ENCODE data around the gene RIBC2. TPM values are rescaled to one million over a fixed set of nuclear protein-coding genes. Genes with fewer than 3 reads are reported as not detected.
A peak's percentile ranks its signal among the peaks of the same experiment; 100 is the strongest.
"Not testable (repeated sequence)": the region's sequence is repeated elsewhere in the genome, so short reads cannot be mapped to it uniquely, and the experiment has no call there.

Gene RIBC2, protein sequence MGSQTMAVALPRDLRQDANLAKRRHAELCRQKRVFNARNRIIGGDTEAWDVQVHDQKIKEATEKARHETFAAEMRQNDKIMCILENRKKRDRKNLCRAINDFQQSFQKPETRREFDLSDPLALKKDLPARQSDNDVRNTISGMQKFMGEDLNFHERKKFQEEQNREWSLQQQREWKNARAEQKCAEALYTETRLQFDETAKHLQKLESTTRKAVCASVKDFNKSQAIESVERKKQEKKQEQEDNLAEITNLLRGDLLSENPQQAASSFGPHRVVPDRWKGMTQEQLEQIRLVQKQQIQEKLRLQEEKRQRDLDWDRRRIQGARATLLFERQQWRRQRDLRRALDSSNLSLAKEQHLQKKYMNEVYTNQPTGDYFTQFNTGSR
- polyA plus RNA-seq (2013, experiment 1 of 2; ENCODE audit: insufficient read length) = 2.3 TPM
- polyA plus RNA-seq (2013, experiment 2 of 2; ENCODE audit: insufficient read length) = not detected

DNA sequence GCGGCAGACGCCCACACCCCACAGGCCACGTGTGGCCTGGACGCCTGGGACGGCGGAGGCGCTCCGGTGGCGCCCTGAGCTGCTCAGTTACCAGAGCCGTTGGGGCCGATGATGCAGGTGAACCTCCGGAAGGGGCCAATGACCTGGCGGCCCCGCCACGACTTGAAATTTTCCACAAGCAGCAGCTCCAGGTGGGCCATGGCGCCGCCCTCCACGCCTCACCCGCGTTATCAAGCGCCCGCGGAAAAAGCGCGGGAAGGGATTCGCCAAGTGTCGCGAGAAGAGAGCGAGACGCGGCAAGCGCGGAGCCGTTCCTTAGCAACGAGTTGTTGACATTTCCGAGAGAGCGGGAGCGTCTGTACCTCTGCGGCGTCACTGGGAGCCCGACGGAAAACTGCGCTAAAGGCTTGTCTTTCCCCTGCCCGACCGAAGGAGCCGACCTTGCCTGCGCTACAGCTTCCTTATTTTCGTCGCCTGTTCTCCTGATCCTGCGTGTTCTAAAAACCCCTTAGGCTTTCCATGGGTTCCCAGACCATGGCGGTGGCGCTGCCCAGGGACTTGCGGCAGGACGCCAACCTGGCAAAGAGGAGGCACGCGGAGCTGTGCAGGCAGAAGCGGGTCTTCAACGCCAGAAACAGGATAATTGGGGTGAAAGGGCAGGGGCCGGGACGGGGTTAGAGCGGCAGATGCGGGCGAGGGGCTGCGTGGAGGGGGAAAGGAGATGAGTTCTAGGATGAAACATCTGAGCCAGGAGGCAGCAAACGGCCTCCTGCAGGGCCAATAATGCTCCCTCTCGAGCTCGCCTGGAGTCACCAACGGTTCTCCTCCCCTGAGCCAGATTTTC, at the start of gene RIBC2, which contains the start of gene SMC1B:
TSS of gene RIBC2 (plus strand) at position 326 of the 844 bp plus-strand sequence. CDS start at position 520, 194 bp downstream.
TSS of gene SMC1B (minus strand) at position 232 of the 844 bp plus-strand sequence. CDS start at position 200, 32 bp downstream.
- peak; percentile 86 for DNase-seq

DNA sequence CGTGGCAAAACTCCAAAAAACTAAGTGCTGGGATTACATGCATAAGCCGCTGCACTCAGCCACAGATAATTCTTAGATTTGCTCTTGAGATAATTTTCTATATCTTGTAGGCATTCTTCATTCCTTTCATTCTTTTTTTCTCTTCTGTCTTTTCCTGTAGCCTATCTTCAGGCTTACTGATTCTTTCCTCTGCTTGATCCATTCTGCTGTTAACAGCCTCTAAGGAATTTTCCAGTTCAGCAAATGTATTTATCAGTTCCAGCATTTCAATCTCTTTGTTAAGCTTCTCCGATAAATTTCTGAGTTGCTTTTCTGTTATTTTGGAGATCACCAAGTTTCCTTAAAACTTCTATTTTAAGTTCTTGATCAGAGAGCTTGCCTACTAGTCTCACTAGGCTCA, 46.8 kb upstream of the RIBC2 start:
- no peak for DNase-seq

DNA sequence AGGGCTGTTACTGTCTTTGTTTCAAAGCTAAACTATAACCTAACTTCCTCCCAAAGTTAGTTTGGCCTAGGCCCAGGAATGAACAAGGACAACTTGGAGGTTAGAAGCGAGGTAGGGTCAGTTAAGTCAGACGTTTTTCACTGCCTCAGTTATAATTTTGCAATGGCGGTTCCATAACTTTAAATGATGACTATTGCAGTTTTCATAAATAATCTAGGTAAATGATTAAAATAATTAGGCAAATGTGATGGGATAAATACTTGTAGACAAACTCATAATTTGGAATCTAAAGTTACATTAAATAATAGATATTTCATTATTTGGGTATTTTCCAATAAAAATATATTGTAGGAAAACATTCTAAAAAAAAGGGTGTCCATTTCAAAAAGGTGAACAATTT, 39.9 kb upstream of the RIBC2 start:
- DNase-seq = not testable (repeated sequence)

DNA sequence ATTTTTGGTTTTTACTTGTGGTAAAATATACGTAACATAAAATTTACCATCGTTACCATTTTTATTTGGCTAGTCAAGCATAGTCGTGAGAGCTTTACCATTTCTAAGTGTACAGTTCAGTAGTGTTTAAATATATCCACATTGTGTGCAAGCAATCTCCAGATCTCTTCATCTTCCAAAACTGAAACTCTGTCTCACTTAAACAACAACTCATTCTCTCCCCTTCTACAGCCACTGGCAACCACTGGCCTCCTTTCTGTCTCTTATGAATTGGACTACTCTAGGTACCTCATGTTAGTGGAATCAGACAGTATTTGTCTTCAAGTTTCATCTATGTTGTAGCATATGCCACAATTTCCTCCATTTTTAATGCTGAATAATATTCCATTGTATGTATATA, 37.5 kb upstream of the RIBC2 start:
- DNase-seq = no peak

DNA sequence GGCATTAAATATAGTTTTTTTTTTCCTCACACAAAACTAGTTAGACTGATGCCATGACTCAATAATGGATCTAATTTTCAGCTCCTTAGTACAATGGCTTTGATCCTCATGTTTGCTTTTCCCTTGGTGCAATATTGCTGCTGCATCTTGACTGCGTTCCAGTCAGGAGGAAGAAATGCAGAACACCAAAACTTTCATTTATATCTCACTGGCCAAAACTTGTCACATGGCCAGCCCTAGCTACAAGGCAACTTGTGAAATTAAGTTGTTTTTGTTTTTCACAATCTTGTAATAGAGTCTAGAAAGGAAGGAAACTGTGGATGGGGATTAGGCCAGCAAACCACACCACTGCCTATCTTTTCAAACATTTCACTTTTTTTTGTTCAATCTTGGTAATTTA, 36.8 kb upstream of the RIBC2 start:
- no peak for DNase-seq

DNA sequence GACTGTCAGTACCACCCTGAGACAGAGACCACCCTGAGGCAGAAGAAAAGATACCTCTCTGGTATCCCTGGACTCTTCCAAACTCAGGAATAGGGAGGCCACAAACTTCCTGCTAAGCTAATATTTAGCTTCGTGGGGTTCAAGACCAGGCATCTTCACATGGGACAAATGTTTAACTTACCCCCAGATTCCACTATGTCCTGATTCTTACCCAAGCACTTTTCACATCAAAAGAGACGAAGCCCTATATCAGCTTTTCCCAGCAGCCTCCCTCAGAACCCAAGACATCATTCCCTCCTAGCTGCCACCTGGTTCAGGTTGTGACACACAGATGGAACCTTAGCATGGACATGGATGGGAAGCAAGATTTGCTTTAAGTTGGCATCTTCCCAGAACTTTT, 32.1 kb upstream of the RIBC2 start:
- DNase-seq = no peak

DNA sequence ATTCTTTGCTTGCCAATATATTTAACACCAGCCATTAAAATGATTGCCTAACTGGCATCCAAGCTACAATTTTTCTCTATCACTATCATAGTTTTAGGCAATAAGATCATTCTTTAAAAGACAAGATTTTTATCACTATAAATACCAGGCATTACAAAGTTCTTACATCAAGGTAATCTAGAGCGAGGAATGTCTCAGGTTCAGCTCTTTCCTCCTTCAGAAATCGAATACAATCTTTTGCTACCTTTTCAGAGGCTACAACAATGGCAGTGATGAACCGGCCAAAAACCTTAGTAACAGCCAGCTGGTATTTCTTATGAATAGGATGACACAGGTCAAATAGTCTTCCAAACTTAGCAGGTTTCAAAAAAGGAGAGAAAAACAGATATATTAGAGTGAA, 23.9 kb upstream of the RIBC2 start:
- no peak for DNase-seq

DNA sequence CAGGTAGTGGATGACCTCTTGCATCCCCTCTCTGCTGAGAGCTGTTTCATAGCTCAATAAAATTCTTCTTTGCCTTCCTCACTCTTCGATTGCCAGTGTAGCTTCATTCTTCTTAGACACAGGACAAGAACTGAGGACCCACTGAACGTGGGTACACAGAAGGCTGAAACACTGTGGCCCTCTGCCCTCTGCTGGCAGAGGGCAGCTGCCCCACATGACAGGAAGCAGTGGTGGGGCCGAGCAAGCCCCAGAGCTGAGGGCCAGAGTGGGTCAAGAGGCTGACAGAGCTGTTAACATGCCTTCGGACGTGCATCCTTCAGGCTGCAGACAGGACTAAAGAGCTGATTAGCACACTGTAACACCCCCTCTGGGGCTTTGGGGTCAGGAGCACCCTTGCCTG, 15.7 kb upstream of the RIBC2 start:
- no peak for DNase-seq

DNA sequence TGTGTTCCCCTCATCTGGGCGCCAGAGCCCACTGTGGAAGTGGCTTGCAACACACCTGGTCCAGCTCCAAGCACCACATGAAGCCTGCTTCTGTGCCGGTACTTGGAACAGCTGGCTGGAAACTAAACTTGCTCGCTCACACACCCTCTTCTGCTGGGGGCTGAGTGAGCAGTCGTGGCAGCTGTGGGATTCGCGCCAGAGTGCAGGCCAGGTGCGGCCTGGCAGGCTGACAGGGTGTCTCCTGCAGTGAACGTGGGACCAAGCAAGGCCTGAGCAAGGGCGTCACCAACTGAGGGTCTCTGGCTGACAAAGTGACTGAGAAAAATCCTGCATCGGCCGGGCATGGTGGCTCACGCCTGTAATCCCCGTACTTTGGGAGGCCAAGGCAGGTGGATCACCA, 15.3 kb upstream of the RIBC2 start:
- DNase-seq = no peak

DNA sequence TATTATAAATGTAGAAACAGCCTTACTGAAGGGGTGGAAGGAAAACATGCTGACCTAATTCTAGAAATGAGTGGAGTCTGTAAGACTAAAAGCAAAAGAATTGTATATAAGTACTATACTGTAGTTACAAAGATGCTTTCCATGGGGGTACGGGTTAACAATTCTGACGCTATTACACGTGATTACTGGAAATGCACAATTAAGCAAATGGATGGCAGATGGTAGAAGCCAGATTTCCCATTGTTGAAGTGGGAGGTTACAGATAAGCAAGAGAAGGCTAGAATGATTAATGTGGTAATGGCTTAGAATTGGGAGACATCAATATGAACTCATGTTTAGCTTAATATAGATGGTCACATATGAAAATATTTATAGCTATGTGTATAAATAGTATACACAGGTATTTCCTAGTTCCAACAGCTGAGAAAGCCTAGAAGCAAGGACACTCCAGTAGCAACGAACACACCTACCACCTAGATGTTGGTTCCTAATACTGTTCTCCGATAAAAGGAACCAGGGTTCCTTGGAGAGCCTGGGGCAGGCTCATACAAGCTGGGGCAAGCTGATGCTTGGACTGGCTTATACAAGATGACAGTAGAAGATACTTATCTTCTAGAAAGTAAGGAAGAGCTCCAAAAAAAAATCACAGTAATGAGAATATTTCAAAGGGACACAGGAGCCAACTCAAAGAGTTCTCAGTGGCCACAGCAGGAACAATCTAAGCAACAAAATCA, 13.6 kb upstream of the RIBC2 start:
- no peak for DNase-seq

DNA sequence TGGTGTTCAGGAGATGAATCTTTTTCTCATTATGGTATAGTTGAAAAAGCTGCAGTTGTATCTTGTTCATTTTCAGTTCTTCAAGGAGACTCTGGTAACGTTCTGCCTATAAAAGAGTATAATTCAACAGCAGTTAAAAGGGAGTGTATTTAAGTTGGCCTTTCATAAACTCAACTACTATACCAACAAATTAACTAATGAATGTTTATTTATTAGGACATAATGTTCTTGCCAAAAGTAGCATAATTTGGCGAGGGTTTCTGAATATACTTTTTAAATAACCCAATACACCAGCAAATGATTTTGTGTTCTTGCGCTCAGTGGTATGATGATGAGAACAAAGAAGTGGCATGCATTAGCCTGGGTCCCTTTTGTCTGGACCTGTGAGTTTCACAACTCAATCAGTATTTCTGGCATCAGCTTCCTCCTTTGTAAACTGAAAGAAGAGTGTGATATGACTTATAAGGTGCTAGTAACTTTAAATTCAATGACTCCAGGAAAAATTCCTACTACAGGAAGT, 11.0 kb upstream of the RIBC2 start:
- DNase-seq = no peak

DNA sequence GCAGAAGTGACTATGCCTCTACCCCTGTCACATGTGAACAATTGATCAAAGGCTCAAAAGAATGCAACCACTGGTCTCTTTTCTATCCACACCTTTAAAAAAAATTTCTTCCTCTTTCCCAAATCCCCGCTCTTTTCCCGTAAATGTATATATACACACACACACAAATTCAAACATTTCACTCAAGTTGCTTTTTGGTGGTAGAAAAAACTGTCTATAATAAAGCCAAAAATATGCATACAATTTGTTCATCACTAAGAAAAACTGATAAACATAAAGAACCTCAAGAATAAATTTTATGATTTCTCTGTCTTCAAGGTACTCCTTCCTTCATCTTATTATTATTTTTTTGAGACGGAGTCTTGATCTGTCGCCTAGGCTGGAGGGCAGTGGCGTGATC, 5.7 kb upstream of the RIBC2 start:
- DNase-seq = no peak

DNA sequence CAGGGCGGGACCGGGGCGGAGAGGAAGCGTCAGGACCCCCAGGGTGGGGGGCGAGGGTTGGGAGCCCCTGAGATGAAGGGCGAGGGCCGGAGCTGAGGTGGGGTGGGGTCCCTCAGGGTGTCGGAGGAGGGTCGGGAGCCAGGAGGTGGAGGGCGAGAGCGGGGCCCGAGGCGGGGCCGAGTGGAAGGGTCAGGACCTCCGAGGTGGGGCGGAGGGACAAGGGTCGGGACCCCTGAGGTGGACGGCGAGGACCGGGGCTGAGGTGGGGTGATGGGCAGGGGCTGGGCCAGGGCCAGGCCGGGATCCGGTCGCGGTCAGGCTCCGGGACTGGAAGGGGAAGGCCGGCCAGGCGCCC, 503 bp upstream of the RIBC2 start:
- DNase-seq = no peak

DNA sequence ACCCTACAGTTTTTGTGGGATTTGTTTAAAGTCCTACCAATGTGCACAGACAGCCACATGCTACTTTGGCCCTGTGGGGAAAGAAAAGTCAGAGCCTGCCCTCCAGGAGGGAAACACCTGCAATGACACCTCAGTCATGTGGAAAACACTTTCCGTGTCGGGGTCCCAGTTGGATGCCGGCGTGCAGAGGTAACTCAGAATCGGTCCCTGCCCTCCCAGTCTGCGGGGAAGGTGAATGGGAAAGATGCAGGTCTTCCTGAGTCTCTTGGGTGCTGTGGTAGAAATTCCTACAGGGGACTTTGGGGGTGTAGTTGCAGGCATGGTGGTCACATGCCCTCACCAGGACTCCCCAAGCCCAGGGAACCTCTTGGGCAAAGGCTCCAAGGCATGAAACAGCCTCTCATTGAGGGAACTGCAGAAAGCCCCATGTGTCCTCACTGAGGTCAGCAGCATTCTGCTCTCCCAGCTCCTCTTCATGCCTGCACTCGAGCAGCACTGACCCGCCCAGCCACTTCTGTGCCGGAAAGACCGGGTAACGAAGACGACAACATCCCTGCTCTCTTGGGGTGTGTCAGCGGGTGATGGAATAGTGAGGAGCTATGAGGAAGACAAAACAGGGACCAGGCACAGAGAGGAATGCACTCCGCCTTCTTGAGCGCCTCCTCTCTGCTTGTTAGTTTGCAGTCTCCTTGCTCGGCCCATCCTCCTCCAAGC, 4.7 kb downstream of the RIBC2 start:
- no peak for DNase-seq

DNA sequence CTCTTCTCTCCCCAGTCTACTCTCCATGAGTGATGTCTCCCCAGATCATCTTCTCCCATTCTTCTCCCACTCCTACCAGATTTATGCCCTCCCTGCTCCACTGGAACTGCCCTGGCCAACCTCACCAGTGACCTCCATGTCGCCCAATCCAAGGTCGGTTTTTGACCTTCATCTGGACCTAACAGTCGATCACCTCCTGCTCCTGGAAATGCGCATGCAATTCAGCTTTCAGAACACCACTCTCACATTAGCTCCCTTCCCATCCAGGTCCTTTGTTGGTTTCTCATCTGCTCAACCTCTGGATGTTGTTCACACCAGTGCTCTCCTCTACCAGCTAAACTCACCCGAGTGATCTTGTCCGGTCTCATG, 5.3 kb downstream of the RIBC2 start:
- DNase-seq = no peak

DNA sequence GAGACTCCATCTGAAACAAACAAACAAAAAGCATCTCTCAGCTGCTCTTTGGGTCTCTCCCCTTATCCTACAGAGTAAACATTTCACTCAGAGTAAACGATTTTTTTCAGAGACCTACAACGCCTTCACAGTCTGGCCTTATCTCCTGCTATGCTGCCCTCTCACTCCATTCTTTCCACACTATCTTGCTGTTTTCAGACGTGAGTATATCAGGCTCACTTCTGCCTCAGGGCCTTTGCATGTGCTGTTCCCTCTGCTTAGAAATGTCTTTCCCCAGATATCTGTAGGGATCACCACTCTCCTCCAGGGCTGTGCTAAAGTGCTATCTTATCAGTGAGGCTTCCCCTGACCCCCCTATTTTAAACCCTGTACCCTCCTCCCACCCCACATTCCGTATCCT, 6.5 kb downstream of the RIBC2 start:
- no peak for DNase-seq

DNA sequence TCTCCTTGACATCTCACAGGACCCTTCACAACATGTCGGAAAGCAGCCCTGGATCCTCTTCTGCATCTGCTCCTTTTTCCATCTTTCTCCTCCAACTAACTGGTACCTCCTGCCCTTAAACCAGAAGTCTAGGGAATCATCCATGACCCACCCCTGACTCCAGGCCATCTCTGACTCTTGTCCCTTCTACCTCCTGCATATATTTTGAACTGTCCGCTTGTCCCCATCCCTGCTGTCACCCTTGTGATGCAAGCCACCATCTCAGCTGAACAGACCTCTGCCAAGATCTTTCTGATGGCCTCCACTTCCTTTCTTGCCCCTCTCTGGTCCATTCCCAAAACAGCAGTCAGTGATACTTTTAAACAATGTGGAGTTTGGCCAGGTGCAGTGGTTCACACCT, 7.0 kb downstream of the RIBC2 start:
- DNase-seq = no peak

DNA sequence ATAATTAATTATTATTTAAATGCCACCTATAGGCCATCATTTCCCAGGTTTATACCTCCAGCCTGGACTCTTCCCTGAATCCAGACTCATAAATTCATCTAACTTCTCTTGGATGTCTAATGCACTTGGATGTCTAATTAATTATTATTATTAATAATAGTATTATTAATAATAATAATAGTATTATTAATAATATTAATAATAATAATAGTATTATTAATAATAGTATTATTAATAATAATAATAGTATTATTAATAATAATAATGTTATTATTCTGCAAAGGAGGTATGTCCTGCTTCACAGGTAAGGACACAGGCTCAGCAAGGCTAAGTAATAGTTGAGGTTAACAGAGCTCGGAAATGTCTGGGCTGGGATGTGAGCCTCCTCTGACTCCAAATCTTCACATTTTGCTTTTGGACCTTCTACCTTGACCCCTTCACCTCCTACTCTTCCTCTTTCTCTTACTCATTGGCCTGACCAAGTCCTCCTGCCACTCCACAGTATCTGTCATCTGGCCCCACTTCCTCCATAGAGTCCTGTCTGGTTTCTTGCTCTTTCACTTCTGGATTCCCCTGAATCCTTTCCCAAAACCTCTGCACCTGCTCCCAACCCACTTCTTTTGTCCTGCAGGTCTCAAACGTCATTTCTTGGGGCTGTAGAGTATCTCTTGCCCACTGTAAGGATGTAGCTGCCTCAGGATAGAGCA, 8.0 kb downstream of the RIBC2 start:
- no peak for DNase-seq

DNA sequence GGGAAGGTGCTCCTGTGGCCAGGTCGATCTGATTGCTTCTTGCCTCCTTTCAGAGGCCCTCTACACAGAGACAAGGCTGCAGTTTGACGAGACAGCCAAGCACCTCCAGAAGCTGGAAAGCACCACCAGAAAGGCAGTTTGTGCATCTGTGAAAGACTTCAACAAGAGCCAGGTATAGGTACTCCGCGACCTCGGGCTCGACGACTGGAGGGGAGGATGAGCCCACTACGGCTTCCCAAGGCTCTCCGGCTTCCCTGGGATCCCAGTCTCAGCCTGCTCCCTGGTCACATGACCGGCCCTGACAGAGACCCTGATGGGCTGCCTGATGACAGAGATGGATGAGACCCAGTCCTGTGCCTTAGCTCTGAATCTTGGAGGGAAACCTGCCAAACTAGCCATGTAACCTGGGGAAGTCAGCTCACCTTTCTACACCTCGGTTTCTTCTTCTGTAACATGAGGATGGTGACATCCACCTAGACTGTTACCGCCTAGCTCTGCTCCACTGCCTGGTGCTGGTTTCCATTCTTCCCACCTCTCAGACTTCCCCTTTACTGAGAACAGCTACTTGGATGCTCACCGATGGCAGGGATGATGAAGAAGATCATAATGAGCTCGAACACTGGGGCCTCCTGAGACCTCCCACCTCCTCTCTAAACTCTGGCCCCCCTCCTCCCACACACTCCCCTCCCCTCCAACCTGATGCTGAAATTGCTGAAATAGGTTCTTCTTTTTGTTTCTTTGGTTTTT, 8.9 kb downstream of the RIBC2 start:
- no peak for DNase-seq

DNA sequence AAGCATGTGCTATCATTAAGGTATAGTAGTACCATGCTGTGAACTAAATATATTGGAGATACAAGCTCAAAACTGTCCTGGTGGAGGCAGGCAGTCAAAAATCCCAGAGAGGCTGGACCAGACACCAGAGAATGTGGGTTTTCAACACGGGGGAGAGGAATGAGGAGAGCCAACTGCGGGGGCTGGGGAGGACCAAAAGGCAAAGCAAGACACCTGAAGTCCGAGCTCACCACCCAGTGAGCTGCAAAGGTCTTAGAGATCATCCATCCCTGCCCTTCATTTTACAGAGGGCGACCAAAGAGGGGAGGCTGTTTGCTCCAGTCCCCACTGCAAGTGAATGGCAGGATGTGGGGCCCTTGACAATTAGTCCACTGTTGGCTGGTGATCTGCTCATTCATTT, 10.0 kb downstream of the RIBC2 start:
- DNase-seq = no peak

DNA sequence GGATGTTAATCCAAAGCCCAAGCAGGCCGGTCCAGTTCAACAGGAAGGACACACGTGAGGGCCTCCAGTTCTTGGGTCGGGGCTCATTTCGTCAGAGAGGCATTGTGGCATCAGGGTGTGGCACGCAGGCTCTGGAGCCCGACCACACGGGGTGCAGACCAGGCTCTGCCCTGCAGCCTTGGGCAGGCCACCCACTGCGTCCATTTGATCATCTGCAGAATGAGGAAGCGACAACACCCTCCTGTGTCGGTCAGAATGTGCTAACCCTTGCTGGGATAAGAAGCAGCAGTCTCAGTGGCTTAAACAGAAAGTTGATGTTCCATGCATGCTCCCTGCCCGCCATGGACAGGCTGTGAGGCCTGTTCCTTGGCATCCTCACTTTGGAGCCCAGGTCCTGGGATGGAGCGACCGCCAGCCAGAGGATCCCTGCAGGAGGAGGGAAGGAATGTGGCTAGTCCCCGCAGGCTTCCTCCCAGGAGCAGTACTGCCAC, 10.8 kb downstream of the RIBC2 start:
- DNase-seq = peak; percentile 28
